ENCODE results near the gene REPIN1. TPM values are rescaled to one million over a fixed set of nuclear protein-coding genes. Genes with fewer than 3 reads are reported as not detected.

REPIN1 gene
- total RNA-seq, 4 donors from 2014 or later, result 115 to 332 (median 159) TPM

- DNase-seq (no peak), ATAC-seq (peak in 1 of 2 donors; percentile 62)
- Histone ChIP-seq H3K27me3 (no peaks in the 10 kb centered on the region), H3K27ac (peak overlapping the region; percentile 98 to 100 (median 100)), H3K4me3 (peak overlapping the region; percentile 74 to 87 (median 84)), H3K36me3 (peaks cover 0 to 2% of the 10 kb centered on the region in 2 donors), H3K9me3 (no peaks in the 10 kb centered on the region), H3K4me1 (peaks cover 30 to 42% of the 10 kb centered on the region in 2 donors)
- intact Hi-C loops (cut with DNase I; ENCODE audit: low total_unique reads) (loop anchor here (10.0 kb wide), 2 partner anchors 877 to 1483 kb away; partner anchors contain the start of genes EZH2 and SMARCD3), in situ Hi-C loops (cut with MboI; ENCODE audit: low sequenced_read_pairs in 4 of 4) (no loop called here)
- TF ChIP-seq CTCF (IDR thresholded peaks at IDR 0.05 in 4 of 5, conservative IDR thresholded peaks at IDR 0.05 in 1 of 5), result no peak
- no peak for TF ChIP-seq POLR2A (IDR thresholded peaks at IDR 0.05)
Measured at GRCh38 chr7:150367677-150368095, 936 bp upstream of the REPIN1 start.

- H3K9me3 ChIP-seq, result no peaks in the 10 kb centered on the region
- peak overlapping the region; percentile 98 to 100 (median 100) for H3K27ac ChIP-seq
- no peaks in the 10 kb centered on the region for H3K27me3 ChIP-seq
- intact Hi-C loops (cut with DNase I; ENCODE audit: low total_unique reads) (loop anchor here (1.0 to 10.0 kb wide), 3 partner anchors 8 to 1484 kb away; partner anchors contain the start of genes EZH2 and SMARCD3), in situ Hi-C loops (cut with MboI; ENCODE audit: low sequenced_read_pairs in 4 of 4) (no loop called here)
- H3K4me1 ChIP-seq, result peaks cover 38% of the 10 kb centered on the region in 2 donors
- DNase-seq (peak; percentile 46 to 72), ATAC-seq (peak; percentile 60 to 72)
- TF ChIP-seq CTCF (IDR thresholded peaks at IDR 0.05 in 4 of 5, conservative IDR thresholded peaks at IDR 0.05 in 1 of 5), result peak in 1 of 5 experiments; percentile 4
- TF ChIP-seq POLR2A (IDR thresholded peaks at IDR 0.05), result peak; percentile 44 to 86
- H3K4me3 ChIP-seq, result peak overlapping the region; percentile 74 to 87 (median 84)
- H3K36me3 ChIP-seq, result peaks cover 0 to 16% of the 10 kb centered on the region in 2 donors
Measured at GRCh38 chr7:150368884-150369747, 494 bp downstream of the REPIN1 start.

GRCh38 chr7:150369748-150370501 lies 1.3 kb downstream of the REPIN1 start:
- ATAC-seq, result no peak
- no peak for DNase-seq
- in situ Hi-C loops (cut with MboI; ENCODE audit: low sequenced_read_pairs in 4 of 4), result no loop called here
- no peak for TF ChIP-seq POLR2A (IDR thresholded peaks at IDR 0.05)
- no peak for TF ChIP-seq CTCF (IDR thresholded peaks at IDR 0.05 in 4 of 5, conservative IDR thresholded peaks at IDR 0.05 in 1 of 5)
- Histone ChIP-seq H3K36me3 (peaks cover 0 to 21% of the 10 kb centered on the region in 2 donors), H3K27me3 (no peaks in the 10 kb centered on the region), H3K4me3 (peak overlapping the region; percentile 74 to 87 (median 84)), H3K4me1 (peaks cover 32 to 33% of the 10 kb centered on the region in 2 donors), H3K9me3 (no peaks in the 10 kb centered on the region), H3K27ac (peak overlapping the region; percentile 98 to 100 (median 100))
- intact Hi-C loops (cut with DNase I; ENCODE audit: low total_unique reads), result loop anchor here (1.0 to 10.0 kb wide), 3 partner anchors 7 to 1485 kb away; partner anchors contain the start of genes EZH2 and SMARCD3

- in situ Hi-C loops (cut with MboI; ENCODE audit: low sequenced_read_pairs in 4 of 4), result no loop called here
- ATAC-seq, result peak in 1 of 2 donors; percentile 6
- intact Hi-C loops (cut with DNase I; ENCODE audit: low total_unique reads), result no loop called here
- TF ChIP-seq CTCF (IDR thresholded peaks at IDR 0.05 in 4 of 5, conservative IDR thresholded peaks at IDR 0.05 in 1 of 5) (no peak), POLR2A (IDR thresholded peaks at IDR 0.05) (no peak)
- Histone ChIP-seq H3K4me1 (peaks cover 32 to 33% of the 10 kb centered on the region in 2 donors), H3K27ac (peak overlapping the region; percentile 98 to 100 (median 100)), H3K4me3 (peak overlapping the region in 1 of 4 donors; percentile 74), H3K36me3 (peaks cover 0 to 21% of the 10 kb centered on the region in 2 donors), H3K27me3 (no peaks in the 10 kb centered on the region), H3K9me3 (no peaks in the 10 kb centered on the region)
- no peak for DNase-seq
Measured at GRCh38 chr7:150370612-150371071, 2.0 kb downstream of the REPIN1 start.

Measured in gastrocnemius medialis (tissue), 4 donors.